HG03095 (cell line): Measurements from ENCODE around the gene KIF18A.
"Not testable (repeated sequence)": the region's sequence is repeated elsewhere in the genome, so short reads cannot be mapped to it uniquely, and the experiment has no call there.

Experiments used
- ATAC-seq: cut with Tn5 transposase; IDR thresholded peaks from one replicate; pipeline ENCODE4 v1.9.1; 2021; ENCODE audit warnings: moderate library complexity; ENCODE audit not compliant: unreplicated experiment

Gene KIF18A

DNA sequence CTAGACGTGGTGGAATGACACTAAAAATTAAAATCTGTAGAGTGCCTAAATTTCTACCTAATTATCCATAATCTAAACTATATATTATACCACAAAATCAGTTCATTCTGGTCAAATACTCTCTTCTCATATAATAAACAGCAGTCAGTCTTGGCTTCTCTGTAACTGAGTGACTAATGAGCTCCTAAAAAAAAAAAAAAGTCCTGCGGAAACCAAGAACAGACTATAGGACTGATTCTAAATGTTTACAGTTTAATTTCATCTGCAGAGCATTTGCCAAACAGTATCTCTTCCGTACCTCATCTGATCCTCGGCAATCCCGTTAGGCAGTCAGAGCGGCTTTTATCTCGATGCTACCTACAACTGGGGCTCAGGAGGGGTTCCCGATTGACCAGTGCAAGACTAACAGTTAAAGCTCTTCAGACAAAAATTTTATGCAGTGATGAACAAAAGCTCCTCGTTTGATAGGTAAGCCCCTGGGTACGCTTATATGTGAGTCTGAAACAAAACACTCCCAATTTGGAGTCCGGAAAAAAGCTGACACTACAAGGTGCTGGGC is 686 bp downstream of the KIF18A start:
- no peak for ATAC-seq

DNA sequence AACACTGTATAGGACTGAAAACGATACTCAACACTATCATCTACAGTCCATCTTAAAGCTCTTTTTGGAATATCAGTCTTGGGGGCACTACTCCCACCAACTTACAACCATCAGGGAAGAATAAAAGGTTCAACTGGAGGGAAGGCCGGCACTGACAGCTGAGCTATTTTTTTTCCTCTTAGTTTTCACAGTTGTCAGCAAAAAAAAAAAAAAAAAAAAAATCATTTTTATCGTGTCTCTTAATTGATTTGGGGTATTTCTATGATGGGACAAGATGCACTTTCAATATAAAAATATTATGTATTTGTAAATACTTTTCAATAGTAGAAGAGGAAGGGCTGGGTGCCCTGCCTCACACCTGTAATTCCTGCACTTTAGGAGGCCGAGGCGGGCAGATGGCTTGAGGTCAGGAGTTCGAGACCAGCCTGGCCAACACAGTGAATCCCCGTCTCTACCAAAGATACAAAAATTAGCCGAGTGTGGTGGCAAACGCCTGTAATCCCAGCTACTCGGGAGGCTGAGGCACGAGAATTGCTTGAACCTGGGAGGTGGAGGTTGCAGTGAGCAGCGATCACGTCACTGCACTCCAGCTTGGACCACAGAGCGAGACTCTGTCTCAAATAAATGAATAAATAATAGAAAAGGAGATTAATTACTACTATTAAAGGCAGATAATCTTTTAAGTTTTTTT is 1.5 kb downstream of the KIF18A start:
- no peak for ATAC-seq

DNA sequence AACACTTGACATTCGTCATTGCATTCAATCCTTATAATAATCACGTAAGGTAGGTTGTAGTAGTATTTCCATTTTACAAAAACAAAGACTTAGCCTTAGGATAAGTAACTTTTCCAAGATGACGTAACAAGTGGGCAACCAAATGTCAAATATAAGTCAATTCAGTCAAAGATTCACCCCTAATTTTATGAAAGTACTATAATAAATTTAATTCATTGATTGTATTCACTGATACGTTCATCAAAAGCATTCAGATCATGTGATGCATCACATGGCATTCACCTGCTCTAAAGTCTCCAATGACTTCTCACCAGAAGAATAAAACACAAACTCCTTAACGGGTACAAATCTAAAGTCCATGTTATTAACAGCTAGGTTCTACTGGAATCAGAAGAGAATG is 2.1 kb downstream of the KIF18A start:
- ATAC-seq, result no peak

DNA sequence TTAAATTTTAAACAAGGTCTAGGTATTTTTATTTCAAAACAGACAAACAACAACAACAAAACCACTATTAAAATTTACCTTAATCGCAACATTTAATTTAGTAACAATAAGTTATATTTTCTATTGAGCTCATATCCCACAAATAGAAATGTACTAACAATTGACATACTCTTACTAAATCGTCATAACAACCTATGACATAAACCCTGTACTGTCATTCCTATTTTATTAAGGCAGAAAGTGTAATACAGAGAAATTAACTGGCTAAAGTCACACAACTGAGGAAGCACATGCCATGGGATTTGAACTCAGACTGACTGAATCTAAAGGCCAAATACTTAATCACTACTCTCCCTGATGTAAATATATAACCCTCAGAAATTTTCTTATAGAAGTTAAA is 3.0 kb downstream of the KIF18A start:
- no peak for ATAC-seq

DNA sequence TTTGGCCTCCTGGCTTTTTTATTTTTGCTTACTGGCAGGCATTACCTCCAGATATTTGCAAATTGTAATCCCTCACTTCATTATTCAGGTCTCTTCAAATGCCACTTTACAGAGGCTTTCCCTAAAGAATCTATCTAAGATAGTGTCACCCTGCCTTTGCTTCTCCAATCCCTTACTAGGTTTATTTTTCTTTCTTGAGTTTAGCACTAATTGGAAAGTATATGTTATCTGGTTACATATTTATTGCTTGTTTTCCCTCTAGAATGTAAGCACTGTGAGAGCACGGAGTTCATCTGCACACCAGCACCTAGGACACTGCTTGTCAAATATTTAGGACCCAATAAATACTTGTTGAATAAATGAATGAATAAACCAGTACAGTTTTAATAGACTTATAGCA is 3.5 kb downstream of the KIF18A start:
- ATAC-seq, result no peak

DNA sequence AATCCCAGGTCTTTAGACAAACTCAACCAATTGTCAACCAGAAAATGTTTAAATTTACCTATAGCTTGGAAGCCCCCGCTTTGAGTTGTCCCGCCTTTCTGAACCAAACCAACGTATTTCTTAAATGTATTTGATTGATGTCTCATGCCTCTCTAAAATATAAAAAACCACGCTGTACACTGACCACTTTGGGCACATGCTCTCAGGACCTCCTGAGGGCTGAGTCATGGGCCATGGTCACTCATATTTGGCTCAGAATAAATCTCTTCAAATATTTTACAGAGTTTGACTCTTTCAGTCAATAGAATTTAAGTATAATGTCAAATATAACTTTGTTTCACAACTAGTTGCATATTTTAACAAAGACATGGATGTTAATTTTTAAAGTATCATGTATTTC is 5.7 kb downstream of the KIF18A start:
- not testable (repeated sequence) for ATAC-seq

DNA sequence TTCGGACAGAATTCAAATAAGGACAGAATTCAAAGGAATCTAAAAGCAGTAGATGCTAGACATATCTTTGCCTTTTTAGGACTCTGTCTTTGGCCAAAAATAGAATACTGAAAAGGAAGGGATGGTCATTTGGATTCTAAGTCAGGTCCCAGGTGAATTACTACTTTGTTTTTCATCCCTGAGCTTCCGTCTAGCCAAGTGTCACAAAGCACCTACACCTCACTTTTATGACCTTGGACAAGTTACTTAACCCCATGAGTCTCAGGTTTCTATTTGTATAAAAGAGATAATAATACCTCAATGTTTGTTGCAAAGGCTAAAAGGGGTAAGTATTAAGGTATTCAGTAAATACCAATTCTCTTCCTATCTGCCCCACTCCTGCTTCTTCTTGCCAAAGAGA is 7.3 kb downstream of the KIF18A start:
- ATAC-seq, result no peak

DNA sequence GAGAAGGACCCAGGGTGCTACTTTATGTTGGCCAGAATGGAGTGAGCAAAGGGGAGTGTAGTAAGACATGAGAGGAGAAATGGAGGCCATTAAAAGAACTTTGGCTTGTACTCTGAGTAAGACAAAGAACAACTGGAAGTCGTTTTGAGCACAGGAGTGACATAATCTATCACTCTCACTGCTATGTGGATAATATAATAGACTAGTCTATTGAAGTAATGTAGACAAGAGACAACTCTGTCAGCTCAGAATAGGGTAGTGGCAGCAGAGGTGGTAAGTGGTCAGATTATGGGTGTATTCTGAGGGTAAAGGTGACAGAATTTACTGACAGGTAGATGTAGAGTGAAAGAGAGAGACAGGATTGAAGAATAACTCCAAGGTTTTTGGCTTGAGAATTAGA is 8.2 kb downstream of the KIF18A start:
- ATAC-seq, result no peak

DNA sequence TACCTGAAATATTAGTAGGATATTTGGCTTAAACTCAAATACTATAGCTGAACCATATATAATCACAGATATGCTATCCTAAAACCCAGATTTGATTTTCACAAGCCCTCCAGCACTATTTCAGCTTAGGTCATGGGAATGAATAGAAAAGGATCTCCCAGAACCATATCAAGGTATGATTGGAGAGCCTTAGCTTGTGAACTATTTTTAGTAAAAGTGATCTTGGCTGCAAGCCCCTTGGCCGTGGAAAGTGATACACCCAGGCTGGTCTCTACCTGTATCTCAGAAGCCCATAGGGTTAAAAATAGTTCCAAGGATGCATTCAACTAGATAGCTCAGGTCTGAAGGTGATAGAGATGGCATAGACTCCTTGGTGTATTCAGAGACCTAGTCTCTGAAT is 9.7 kb downstream of the KIF18A start:
- ATAC-seq, result no peak

DNA sequence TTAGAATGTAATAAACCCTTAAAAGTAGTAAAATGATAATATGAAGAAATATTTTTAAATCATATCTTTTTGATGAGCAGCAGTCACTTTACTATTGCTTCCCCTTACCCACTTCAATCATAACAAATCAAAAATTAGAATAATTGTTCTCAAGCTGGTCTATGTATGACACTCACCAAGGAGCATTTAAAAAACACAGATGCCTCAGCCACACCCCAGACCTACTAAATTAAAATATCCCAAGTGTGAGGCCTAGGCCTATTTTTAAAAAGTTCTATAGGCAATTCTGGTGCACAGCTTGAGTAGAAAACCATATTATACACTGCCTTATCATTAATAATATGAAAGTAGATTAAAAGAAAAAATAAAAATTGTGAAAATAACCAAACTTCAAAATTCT is 15.2 kb downstream of the KIF18A start:
- ATAC-seq, result no peak

DNA sequence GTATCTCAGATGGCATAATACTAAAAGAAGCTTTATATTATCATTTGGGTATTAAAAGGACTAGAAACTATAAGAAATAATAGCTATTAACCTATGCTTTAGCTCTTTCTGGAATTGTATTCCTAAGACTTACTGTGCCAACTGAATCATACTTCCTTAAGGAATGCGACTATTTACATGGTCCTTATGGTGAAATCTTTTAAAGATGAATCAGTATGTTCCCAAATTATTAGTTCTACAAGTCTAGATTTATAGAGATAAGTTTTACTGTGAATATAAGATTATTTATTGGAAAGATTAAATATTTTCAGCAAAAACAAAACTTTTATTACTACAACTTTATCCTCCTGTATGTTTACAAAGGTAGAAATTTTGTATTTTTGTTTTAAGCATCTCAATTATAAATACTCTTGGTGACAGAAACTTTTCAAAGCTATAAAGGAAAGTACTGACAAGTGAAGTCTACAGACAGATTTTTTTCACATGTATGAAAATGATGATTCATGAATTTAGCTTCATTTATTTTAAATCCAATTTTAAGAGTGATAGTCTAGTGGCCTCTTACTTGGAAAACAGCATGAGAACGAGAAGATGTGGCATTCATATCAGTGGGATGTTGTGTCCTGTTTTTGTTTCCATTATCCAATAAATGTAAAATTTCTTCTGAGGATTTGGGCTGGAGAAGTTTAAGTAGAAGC is 17.8 kb downstream of the KIF18A start:
- ATAC-seq, result no peak

DNA sequence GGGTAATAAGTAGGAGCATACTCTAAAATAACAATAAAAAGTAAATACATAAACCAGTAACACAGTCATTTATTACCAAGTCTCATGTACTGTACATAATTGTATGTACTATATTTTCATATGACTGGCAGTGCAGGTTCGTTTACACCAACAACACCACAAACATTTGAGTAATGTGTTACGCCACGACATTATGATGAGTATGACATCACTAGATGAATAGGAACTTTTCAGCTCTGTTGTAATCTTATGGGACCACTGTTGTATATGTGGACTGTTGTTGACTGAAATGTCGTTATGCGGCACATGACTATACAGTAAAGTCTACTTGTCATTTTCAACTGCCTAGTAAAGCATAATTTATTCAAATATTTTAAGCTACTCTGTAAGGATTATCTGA is 18.6 kb downstream of the KIF18A start:
- ATAC-seq, result no peak

DNA sequence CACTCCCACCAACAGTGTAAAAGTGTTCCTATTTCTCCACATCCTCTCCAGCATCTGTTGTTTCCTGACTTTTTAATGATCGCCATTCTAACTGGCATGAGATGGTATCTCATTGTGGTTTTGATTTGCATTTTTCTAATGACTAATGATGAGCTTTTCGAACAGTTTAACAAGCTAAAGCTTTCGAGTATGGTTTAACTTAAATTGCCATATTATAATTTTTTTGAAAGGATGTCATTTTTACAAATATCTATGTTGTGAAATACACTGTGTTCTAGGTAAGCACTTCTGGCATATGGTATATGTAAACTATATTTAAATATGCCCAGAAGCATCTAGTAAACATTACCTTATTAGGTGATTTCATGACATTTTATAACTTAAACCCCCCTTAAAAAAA is 20.3 kb downstream of the KIF18A start:
- not testable (repeated sequence) for ATAC-seq

DNA sequence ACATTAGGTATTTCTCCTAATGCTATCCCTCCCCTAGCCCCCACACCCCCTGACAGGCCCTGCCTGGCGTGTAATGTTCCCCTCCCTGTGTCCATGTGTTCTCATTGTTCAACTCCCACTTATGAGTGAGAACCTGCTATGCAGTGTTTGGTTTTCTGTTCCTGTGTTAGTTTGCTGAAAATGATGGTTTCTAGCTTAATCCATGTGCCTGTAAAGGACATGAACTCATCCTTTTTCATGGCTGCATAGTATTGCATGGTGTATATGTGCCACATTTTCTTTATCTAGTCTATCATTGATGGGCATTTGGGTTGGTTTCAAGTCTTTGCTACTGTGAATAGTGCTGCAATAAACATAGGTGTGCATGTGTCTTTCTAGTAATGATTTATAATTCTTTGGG is 20.8 kb downstream of the KIF18A start:
- not testable (repeated sequence) for ATAC-seq

DNA sequence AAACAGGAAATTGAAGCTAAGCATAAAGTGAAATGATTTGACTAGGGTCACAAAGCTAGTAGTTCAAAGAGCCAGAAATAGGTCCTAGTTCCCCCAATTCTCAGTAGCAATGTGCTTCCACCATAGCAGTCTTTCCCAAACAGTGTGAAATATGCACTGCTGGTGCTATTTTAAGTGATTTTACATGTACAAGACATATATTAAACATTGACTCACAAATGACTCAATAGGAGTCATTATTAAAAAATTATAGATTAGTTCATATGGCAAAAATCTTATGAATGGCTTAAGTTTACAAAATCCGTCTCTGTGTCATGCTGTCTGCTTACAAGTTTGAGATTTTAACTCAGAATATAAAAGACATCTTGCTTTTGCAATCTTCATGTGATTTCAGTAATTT is 21.4 kb downstream of the KIF18A start:
- no peak for ATAC-seq

DNA sequence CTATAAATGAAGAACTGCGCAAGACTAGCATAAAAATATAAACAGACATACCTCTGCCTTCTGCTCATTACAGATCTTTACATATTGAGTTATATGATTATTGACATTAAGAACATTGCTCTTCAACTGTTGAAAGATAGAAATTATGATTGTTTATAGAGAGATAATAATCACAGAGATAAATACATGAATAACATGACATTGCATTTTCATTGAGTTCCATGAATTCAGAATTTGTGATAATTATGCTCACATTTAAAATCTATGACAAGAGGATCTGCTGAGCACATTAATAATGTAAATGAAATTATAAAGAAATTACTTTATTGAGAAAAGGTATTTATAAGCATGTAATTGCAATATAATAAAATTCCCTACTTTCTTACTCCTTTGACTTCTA is 24.8 kb downstream of the KIF18A start:
- no peak for ATAC-seq

DNA sequence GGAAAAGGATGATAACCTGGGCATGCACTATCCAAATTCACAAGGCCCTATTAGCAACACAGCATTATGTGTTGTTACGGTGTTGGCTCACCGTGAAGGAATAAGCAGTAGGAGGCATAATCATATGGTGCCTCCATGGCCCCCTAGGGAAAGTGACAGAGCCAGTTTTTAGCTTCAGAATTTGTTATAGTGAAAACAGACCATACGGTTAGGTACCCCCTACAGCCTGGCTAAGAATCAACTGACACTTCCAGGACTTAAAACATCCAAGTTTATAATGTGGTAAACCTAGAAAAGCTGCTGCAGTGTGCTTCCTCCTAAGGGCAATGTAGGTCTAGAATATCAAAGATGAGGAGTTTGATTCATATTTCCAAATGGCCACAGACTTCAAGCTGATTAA is 30.4 kb downstream of the KIF18A start:
- no peak for ATAC-seq

DNA sequence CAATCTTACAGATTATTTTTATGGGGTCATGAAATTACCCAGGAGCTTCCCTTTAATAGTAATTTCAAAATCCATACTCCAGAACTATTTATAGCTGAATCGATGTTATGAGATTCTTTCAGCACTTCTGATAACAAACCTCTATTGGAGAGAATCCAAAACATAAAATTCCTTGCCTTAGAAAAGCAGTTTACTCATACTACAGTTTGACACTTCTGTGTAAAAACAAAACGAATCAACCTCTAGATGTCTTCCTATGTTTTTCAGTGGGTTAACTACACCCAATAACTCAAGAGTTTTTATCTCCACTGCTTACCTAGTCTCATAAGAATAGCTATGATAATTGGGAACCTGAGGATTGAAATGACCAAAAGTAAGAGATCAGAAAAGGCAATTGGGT is 35.6 kb downstream of the KIF18A start:
- no peak for ATAC-seq

DNA sequence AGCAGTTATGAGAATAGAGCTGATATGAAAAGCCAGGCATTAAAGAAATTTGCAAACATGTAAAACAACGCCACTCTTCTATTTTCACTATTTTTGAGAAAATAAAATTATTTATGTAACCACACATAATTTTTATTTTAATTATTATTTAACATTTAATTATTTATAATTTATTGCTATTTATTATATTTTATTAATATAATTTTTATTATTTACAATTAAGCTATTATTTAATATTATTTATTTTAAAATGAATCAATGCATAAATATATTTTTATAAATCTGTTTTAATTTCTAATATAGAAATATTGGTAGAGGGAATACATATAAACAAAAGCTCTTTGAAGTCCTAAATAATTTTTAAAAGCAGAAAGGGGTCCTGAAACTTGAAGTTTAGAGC is 36.7 kb downstream of the KIF18A start:
- no peak for ATAC-seq

DNA sequence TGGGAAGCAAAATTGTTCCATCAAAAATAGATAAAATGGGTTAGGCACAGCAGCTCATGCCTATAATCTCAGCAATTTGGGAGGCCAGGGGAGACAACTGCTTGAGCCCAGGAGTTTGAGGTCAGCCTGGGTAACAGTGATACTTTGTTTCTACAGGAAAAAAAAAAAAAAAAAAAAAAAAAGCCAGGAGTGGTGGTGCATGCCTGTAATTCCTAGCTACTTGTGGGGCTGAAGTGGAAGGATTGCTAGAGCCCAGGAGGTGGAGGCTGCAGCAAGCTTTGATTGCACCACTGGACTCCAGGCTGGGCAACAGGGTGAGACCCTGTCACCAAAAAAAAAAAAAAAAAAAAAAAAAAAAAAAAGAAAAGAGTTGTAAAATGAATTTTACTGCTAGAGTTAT is 49.6 kb downstream of the KIF18A start:
- no peak for ATAC-seq

DNA sequence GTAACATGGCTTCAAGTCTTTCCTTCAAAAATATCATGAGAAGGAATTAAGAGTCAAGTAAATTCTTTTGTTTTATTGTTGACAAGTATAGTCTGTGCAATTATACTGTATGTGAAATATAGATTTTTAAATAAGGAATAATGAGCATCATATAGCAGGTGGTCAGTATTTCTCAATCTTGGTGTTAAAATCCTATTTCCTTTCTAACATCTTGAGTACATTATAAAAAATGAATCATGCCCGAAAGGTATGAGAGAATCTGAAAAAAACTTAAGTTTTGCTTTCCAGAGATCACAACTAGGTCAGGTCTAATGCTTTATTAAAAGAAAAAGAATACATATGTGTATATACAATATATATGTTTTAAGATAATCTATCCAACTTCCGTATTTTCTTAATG is 53.1 kb downstream of the KIF18A start:
- no peak for ATAC-seq

DNA sequence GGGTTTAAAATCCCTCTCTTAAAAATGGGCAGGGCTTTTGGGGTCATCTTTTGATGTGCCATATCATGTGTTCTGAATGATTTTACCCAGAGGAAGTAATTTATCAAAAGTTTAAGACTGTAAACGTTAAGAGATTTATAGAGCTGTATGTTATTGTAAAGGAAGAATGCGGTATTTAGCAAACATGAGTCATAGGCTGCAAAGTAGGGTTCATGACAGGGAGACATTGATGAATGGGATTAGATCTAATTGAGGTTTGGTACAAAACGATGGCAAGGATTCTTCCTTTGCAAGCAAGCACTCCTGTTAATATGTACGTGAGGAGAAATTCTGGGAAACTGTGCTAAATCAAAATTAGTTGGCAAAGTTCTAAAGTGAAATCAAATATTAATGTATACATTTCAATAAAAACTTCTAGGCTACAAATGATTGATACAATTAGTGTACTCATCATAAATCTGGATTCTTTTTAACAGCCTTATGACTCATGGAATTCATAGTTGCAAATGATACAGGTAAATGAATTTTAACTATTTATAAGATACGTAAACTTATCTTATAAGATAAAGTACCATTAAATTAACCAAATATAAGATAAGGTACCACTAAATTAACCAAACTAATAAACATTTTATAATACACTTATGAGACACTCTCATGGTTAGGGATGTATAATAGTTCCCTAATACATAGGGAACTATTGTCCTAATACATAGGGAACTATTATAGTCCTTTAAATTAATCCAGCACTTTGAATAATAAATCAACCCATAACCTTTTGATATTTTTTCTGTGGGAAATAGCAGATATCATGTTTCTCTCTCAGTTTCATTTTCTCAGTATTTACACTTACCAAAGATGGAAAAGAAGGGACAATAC is 58.4 kb downstream of the KIF18A start:
- no peak for ATAC-seq
